ENCODE results near the gene DKK1.

Gene DKK1, protein sequence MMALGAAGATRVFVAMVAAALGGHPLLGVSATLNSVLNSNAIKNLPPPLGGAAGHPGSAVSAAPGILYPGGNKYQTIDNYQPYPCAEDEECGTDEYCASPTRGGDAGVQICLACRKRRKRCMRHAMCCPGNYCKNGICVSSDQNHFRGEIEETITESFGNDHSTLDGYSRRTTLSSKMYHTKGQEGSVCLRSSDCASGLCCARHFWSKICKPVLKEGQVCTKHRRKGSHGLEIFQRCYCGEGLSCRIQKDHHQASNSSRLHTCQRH

DNA sequence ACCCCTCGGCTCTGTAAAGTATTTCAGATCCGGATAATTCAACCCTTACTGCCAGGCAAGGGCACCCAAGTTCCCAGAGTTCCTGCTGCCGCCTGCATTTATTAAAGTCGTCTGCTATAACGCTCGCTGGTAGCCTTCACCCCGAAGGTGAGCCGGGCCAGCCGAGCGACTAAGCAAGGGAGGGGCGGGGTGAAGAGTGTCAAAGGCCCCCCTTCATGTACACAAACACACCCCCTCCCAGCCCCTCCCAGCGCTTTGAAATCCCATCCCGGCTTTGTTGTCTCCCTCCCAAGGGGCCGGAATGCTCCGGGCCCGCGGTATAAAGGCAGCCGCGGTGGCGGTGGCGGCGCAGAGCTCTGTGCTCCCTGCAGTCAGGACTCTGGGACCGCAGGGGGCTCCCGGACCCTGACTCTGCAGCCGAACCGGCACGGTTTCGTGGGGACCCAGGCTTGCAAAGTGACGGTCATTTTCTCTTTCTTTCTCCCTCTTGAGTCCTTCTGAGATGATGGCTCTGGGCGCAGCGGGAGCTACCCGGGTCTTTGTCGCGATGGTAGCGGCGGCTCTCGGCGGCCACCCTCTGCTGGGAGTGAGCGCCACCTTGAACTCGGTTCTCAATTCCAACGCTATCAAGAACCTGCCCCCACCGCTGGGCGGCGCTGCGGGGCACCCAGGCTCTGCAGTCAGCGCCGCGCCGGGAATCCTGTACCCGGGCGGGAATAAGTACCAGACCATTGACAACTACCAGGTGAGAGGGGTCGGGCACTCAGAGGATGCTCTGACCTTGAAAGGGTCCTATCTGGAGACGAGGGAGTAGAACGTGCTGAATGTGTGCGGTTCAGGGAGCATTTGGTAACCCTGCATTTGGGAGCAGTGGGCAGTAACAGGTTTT is at the start of gene DKK1:
TSS of gene DKK1 (plus strand) at position 349 of the 889 bp plus-strand sequence. CDS start at position 503, 154 bp downstream.
- DNase-seq (ENCODE audit: low read depth), result peak; percentile 84
- TF ChIP-seq, protein P1, sequence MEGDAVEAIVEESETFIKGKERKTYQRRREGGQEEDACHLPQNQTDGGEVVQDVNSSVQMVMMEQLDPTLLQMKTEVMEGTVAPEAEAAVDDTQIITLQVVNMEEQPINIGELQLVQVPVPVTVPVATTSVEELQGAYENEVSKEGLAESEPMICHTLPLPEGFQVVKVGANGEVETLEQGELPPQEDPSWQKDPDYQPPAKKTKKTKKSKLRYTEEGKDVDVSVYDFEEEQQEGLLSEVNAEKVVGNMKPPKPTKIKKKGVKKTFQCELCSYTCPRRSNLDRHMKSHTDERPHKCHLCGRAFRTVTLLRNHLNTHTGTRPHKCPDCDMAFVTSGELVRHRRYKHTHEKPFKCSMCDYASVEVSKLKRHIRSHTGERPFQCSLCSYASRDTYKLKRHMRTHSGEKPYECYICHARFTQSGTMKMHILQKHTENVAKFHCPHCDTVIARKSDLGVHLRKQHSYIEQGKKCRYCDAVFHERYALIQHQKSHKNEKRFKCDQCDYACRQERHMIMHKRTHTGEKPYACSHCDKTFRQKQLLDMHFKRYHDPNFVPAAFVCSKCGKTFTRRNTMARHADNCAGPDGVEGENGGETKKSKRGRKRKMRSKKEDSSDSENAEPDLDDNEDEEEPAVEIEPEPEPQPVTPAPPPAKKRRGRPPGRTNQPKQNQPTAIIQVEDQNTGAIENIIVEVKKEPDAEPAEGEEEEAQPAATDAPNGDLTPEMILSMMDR (IDR thresholded peaks at IDR 0.05; ENCODE audit: low read length, missing control alignments), result peak; percentile 83
- H3K4me3 ChIP-seq (replicated peaks; ENCODE audit: low read depth, low read length), result peak within 1 kb of the TSS; percentile 84

DNA sequence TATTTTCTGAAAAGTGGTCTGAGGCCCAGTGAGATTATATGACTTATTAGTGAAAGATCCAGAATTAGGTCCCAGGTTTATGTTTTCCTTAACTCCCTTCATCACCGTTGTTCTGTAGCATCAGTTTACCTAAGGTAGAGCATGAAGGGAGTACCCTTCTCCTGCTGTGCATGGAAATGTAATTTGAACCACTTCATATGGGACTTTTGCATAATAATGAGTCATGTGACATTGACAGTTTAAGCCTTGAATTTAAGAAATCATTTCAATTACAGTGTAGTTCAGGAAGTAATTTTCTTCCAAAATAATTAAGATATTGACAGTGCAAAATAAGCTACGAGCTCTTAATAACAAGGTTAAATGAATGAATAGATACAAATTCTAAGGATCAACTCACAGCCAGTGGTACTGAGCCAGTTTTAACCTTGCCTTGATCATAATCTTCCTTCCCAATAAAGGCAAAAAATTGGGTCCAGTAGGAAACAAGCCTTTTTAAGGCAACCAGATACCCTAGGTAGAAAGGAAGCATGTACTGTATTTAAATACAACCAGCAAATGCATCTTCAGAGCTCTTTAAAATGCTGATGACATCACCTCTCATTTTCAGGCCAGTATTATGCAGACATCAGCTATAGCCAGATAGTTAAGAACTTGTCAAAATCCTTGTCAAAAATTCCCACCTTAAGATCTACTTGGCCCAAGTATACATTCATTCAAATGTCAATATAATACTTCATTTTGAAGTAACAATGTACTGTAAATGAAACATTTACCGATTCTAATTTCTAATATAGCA is 48.8 kb upstream of the DKK1 start:
- DNase-seq (ENCODE audit: low read depth), result no peak
- TF ChIP-seq, protein P1 (IDR thresholded peaks at IDR 0.05; ENCODE audit: low read length, missing control alignments), result no peak
- H3K4me3 ChIP-seq (replicated peaks; ENCODE audit: low read depth, low read length), result no peak overlapping the region

DNA sequence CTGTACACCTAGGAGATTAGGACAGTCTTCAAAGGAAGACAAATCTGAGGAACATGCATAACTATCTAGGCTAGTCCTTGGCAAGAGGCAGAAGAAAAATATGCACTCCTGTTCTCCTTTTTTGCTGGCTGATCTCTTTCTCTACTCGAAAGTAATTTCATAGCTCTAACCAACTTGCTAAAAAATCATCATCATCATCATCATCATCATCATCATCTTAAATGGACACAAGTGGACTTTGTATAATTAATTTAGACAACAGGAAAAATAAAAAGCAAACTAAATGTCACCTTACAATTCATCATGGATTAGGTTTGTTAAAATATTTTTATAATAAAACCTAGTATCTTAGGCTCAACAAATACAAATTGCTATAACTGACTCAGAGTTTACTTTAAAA is 47.2 kb upstream of the DKK1 start:
- no peak overlapping the region for H3K4me3 ChIP-seq (replicated peaks; ENCODE audit: low read depth, low read length)
- TF ChIP-seq, protein P1 (IDR thresholded peaks at IDR 0.05; ENCODE audit: low read length, missing control alignments), result no peak
- no peak for DNase-seq (ENCODE audit: low read depth)

DNA sequence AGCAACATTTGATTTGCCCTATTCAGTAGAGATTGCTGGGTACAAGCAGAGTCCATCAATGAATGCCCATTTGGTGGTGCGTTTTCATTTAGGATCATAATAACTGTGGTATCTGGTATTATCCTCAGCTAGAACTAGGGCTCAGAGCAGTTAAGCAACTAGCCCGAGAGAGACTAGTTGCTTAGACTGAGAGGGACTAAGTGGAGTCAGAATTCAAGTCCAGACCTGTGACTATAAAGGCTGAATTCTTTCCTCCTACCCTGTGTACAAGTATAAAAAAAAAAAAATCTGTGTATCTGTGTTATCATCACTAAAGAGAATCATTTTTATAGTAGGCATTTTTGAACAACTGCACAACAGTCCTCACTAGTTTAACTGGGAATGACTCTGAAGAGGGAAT is 45.3 kb upstream of the DKK1 start:
- TF ChIP-seq, protein P1 (IDR thresholded peaks at IDR 0.05; ENCODE audit: low read length, missing control alignments), result no peak
- H3K4me3 ChIP-seq (replicated peaks; ENCODE audit: low read depth, low read length), result no peak overlapping the region
- DNase-seq (ENCODE audit: low read depth), result no peak

DNA sequence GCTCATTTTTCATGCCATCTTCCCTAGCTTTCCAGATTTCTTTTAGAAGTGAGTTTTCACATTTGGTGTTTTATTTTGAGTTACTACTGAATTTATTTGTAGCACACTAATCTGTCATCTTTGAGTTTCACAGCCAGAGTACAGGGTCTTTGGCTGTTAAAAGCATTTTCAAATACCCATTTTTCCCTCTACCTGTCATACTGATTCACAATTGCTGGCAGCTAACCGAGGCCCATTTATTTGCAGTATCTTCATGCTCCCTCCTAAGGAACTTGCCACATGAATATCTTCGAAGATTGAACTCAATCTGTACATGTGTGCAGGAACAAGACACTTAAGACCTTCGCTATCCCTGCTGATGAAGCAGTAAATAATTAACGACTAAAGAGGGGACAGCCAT is 44.8 kb upstream of the DKK1 start:
- TF ChIP-seq, protein P1 (IDR thresholded peaks at IDR 0.05; ENCODE audit: low read length, missing control alignments), result no peak
- H3K4me3 ChIP-seq (replicated peaks; ENCODE audit: low read depth, low read length), result no peak overlapping the region
- no peak for DNase-seq (ENCODE audit: low read depth)

DNA sequence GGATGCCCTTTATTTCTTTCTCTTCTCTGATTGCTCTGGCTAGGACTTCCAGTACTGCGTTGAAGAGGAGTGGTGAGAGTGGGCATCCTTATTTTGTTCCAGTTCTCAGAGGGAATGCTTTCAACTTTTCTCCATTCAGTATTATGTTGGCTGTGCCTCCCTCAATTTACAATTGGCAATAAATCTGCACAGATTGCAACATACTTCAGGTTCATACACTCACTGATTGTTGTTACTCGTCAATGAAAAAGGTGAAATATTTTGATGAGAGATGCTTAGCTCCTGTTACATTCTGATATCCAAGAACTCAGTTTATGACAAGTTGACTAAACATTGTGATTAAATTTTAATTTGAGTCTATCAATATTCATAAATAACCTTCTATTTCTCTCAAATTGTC is 37.9 kb upstream of the DKK1 start:
- DNase-seq (ENCODE audit: low read depth), result no peak
- H3K4me3 ChIP-seq (replicated peaks; ENCODE audit: low read depth, low read length), result no peak overlapping the region
- TF ChIP-seq, protein P1 (IDR thresholded peaks at IDR 0.05; ENCODE audit: low read length, missing control alignments), result no peak

Data from fibroblast of pulmonary artery (primary cell).